Right cardiac atrium (tissue), 5 donors: ENCODE data around the gene CCT2. TPM values are rescaled to one million over a fixed set of nuclear protein-coding genes. Genes with fewer than 3 reads are reported as not detected.

ENCODE experiments used
- ATAC-seq, 2 donors: fragments of 200-7000 bp; cut with Tn5 transposase; one replicate each; pipeline versions ENCODE4 v1.8.0 to v1.9.1; 2020; ENCODE audit warnings: moderate library complexity in 2 of 2, mild to moderate bottlenecking in 1 of 2
- DNase-seq, 3 donors: peaks; one replicate each; pipeline ENCODE4 v3.0.0-alpha.2; 2020
- H3K27ac ChIP-seq: one replicate; pipeline ENCODE4 v1.5.1; 2013; ENCODE audit warnings: mild to moderate bottlenecking, low read length, control low read depth, moderate library complexity
- H3K27me3 ChIP-seq: one replicate; pipeline ENCODE4 v1.6.1; 2013; ENCODE audit not compliant: control insufficient read depth, insufficient read depth
- H3K4me1 ChIP-seq: one replicate; pipeline ENCODE4 v1.6.1; 2013; ENCODE audit warnings: low read length; ENCODE audit not compliant: control insufficient read depth, insufficient read depth
- H3K4me3 ChIP-seq: one replicate; pipeline ENCODE4 v1.5.1; 2013; ENCODE audit warnings: low read length, control low read depth
- H3K9me3 ChIP-seq: one replicate; pipeline ENCODE4 v1.6.1; 2013; ENCODE audit warnings: low read length; ENCODE audit not compliant: control insufficient read depth
- WGBS: extraction: QIAGEN DNeasy Blood & Tissue Kit; methylation state at CpG from one replicate; pipeline ENCODE4 v1.1.7; 2013; 5-methylcytosine and 5-hydroxymethylcytosine counted together
- intact Hi-C, 4 donors: fragments of 100-400 bp; cut with DNase I; formaldehyde crosslinking; loops; one replicate each; pipeline versions ENCODE4 v1.11.0 to v1.14.0; 2022 to 2023
- polyA plus RNA-seq: library from polyadenylated mRNA; stranded (reverse); fragments of 200-250 nt; gene quantifications from one replicate; pipeline ENCODE4 v1.2.3, GENCODE V29; 2013
- total RNA-seq, 4 donors: library from RNA; stranded (reverse); fragmentation: NEBNext Ultra II Directional; extraction: Animal tissue kit (Norgen Biotek cat#: 25700); gene quantifications; one replicate each; pipeline ENCODE4 v1.2.1, GENCODE V29; 2021
- donor health status: healthy with polysubstance abuse.
- donor health status: DM: no; HTN: yes; CAD: no.
- donor health status: DM: no; HTN: no; CAD: no.
- donor health status: DM: no; HTN: yes; CAD: no; lungs with severe emphysema.
- donor health status: DM: yes; HTN: yes; CAD: no.

Gene CCT2
- total and polyA plus RNA-seq, 5 donors = 76.9 to 130 (median 88.2) TPM

- WGBS = 93% methylated on average over 2 of the region's 2 CpGs
- H3K27ac ChIP-seq = no peak overlapping the region
- H3K27me3 ChIP-seq = no peaks in the 10 kb centered on the region
- no peak overlapping the region for H3K4me3 ChIP-seq
- ATAC-seq = no peak
- DNase-seq = no peak
- intact Hi-C loops = loop anchor here in 1 of 4 donors (10.0 kb wide), 1 partner anchor 88 kb away; the partner anchor contains the start of gene FRS2
- no peaks in the 10 kb centered on the region for H3K4me1 ChIP-seq
- H3K9me3 ChIP-seq = no peaks in the 10 kb centered on the region
Observed at GRCh38 chr12:69563166-69563762, 22.0 kb upstream of the CCT2 start.

GRCh38 chr12:69566603-69567002, 18.7 kb upstream of the CCT2 start:
- 85% methylated on average over 3 of the region's 3 CpGs for WGBS
- H3K9me3 ChIP-seq = no peaks in the 10 kb centered on the region
- no peak for ATAC-seq
- no peak overlapping the region for H3K27ac ChIP-seq
- no peak overlapping the region for H3K4me3 ChIP-seq
- DNase-seq = no peak
- no peaks in the 10 kb centered on the region for H3K27me3 ChIP-seq
- intact Hi-C loops = loop anchor here in 2 of 4 donors (5.0 to 10.0 kb wide), 2 partner anchors 92 to 99 kb away; partner anchors contain the start of gene FRS2 (in 1 of the 2)
- H3K4me1 ChIP-seq = no peaks in the 10 kb centered on the region

GRCh38 chr12:69569236-69569635, 16.0 kb upstream of the CCT2 start:
- WGBS = 60% methylated on average over 4 of the region's 4 CpGs
- H3K27ac ChIP-seq = no peak overlapping the region
- H3K4me1 ChIP-seq = no peaks in the 10 kb centered on the region
- intact Hi-C loops = loop anchor here in 2 of 4 donors (5.0 to 10.0 kb wide), 2 partner anchors 94 to 102 kb away; partner anchors contain the start of gene FRS2 (in 1 of the 2)
- no peak overlapping the region for H3K4me3 ChIP-seq
- H3K9me3 ChIP-seq = no peaks in the 10 kb centered on the region
- H3K27me3 ChIP-seq = no peaks in the 10 kb centered on the region
- ATAC-seq = no peak
- no peak for DNase-seq

- 93% methylated on average over 10 of the region's 10 CpGs for WGBS
- no peaks in the 10 kb centered on the region for H3K4me1 ChIP-seq
- H3K27ac ChIP-seq = no peak overlapping the region
- no peaks in the 10 kb centered on the region for H3K27me3 ChIP-seq
- ATAC-seq = no peak
- H3K4me3 ChIP-seq = no peak overlapping the region
- intact Hi-C loops = loop anchor here (5.0 to 10.0 kb wide), 5 partner anchors 95 to 185 kb away; partner anchors contain the start of gene FRS2 (in 2 of the 4)
- no peaks in the 10 kb centered on the region for H3K9me3 ChIP-seq
- DNase-seq = no peak
Observed at GRCh38 chr12:69570000-69570516, 15.2 kb upstream of the CCT2 start.

- ATAC-seq (peak; percentile 56 to 64), DNase-seq (peak in 2 of 3 donors; percentile 20 to 59)
- Histone ChIP-seq H3K4me3 (no peak overlapping the region), H3K27me3 (no peaks in the 10 kb centered on the region), H3K27ac (no peak overlapping the region), H3K9me3 (no peaks in the 10 kb centered on the region), H3K4me1 (no peaks in the 10 kb centered on the region)
- WGBS = 48% methylated on average over 6 of the region's 6 CpGs
- intact Hi-C loops = loop anchor here (5.0 to 10.0 kb wide), 3 partner anchors 98 to 186 kb away; partner anchors contain the start of gene FRS2 (in 1 of the 4)
Observed at GRCh38 chr12:69570545-69571399, 14.5 kb upstream of the CCT2 start.

- no peaks in the 10 kb centered on the region for H3K9me3 ChIP-seq
- no peak overlapping the region for H3K27ac ChIP-seq
- H3K4me1 ChIP-seq = no peaks in the 10 kb centered on the region
- DNase-seq (no peak), ATAC-seq (no peak)
- no peak overlapping the region for H3K4me3 ChIP-seq
- no peaks in the 10 kb centered on the region for H3K27me3 ChIP-seq
- intact Hi-C loops = loop anchor here in 3 of 4 donors (10.0 kb wide), 2 partner anchors 161 to 191 kb away; no protein-coding TSS in a partner anchor
- 96% methylated on average over 3 of the region's 3 CpGs for WGBS
Observed at GRCh38 chr12:69575346-69575745, 9.9 kb upstream of the CCT2 start.

- intact Hi-C loops = loop anchor here in 3 of 4 donors (10.0 kb wide), 2 partner anchors 163 to 193 kb away; no protein-coding TSS in a partner anchor
- 81% methylated on average over 2 of the region's 2 CpGs for WGBS
- DNase-seq (no peak), ATAC-seq (no peak)
- Histone ChIP-seq H3K27ac (no peak overlapping the region), H3K4me3 (no peak overlapping the region), H3K4me1 (no peaks in the 10 kb centered on the region), H3K27me3 (no peaks in the 10 kb centered on the region), H3K9me3 (no peaks in the 10 kb centered on the region)
Observed at GRCh38 chr12:69578283-69578682, 7.0 kb upstream of the CCT2 start.

GRCh38 chr12:69579029-69579428, 6.2 kb upstream of the CCT2 start:
- no peak for ATAC-seq
- Histone ChIP-seq H3K27ac (no peak overlapping the region), H3K27me3 (no peaks in the 10 kb centered on the region), H3K4me3 (no peak overlapping the region), H3K9me3 (no peaks in the 10 kb centered on the region), H3K4me1 (no peaks in the 10 kb centered on the region)
- WGBS = 79% methylated on average over 4 of the region's 4 CpGs
- no peak for DNase-seq
- intact Hi-C loops = loop anchor here in 3 of 4 donors (10.0 kb wide), 2 partner anchors 164 to 194 kb away; no protein-coding TSS in a partner anchor

- 97% methylated on average over 1 of the region's 1 CpG for whole genome bisulfite sequencing
- intact Hi-C loops = no loop called here
- ATAC-seq = no peak
Observed at GRCh38 chr12:69580074-69580473, 5.2 kb upstream of the CCT2 start.

GRCh38 chr12:69583203-69583602, 2.1 kb upstream of the CCT2 start:
- DNase-seq = no peak
- Histone ChIP-seq H3K4me3 (no peak overlapping the region), H3K27me3 (no peaks in the 10 kb centered on the region), H3K9me3 (no peaks in the 10 kb centered on the region), H3K4me1 (peaks cover 3% of the 10 kb centered on the region), H3K27ac (no peak overlapping the region)
- intact Hi-C loops = no loop called here
- no peak for ATAC-seq

More at GRCh38 chr12:69580074-69580473, 5.2 kb upstream of the CCT2 start:
- Histone ChIP-seq H3K27me3 (no peaks in the 10 kb centered on the region), H3K4me3 (no peak overlapping the region), H3K4me1 (no peaks in the 10 kb centered on the region), H3K9me3 (no peaks in the 10 kb centered on the region), H3K27ac (no peak overlapping the region)
- no peak for DNase-seq

- H3K9me3 ChIP-seq = no peaks in the 10 kb centered on the region
- no peak overlapping the region for H3K27ac ChIP-seq
Observed at GRCh38 chr12:69588527-69588926, 3.3 kb downstream of the CCT2 start.

More at GRCh38 chr12:69588527-69588926, 3.3 kb downstream of the CCT2 start:
- intact Hi-C loops = no loop called here
- no peak for DNase-seq
- ATAC-seq = no peak
- H3K4me3 ChIP-seq = no peak overlapping the region
- H3K27me3 ChIP-seq = no peaks in the 10 kb centered on the region
- WGBS = 91% methylated on average over 4 of the region's 4 CpGs
- H3K4me1 ChIP-seq = peaks cover 3% of the 10 kb centered on the region
